ENCODE results near the gene KDM4B. TPM values are rescaled to one million over a fixed set of nuclear protein-coding genes. Genes with fewer than 3 reads are reported as not detected.

KDM4B gene
- total RNA-seq, 1 experiment from 2014 or later = 7.2 TPM

DNA sequence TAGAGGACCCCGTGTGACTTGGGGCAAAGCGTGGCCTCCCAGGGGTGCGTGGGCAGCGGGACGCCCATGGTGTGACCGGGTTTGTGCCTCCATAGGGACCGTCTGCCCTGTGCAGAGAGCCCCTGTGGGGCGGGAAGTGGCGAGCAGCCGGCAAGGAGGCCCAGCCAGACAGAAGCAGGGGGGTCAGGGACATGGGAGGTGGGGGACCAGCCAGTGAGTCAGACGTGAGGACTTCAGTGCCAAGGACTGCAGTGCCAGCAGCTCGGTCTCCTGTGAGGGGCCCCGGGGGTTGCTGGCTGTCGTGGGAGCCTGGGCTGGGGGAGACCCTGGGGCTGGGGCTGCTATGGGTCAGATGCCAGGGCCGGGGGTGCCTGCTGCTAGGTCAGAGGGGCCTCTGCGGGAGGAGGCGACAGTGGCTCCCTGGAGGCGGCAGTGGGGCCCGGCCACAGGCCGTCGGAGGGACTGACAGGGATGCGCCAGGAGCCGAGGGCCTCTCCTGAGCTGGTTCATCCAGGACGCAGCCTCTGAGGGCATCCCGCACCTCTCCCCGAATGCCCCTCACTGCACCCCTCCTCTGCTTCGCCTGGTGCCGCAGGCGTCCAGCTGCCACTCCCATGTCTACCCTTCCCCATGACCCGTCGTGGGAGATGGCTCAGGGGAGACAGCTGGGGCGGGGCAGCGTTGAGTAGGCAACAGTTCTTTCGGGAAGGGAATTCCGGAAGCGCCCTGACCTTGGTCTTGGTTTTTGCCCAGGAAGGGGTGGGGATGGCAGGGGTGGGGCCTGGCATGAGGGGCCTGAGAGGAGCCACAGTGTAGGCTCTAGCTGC is 80.0 kb downstream of the KDM4B start:
- DNase-seq (ENCODE audit: low spot score) = peak; percentile 74

- no peak for DNase-seq (ENCODE audit: low spot score)
These were observed 80.6 kb downstream of the KDM4B start for GRCh38 chr19:5049561-5049960.

GRCh38 chr19:5050067-5050656 is 81.2 kb downstream of the KDM4B start:
- no peak for DNase-seq (ENCODE audit: low spot score)

DNA sequence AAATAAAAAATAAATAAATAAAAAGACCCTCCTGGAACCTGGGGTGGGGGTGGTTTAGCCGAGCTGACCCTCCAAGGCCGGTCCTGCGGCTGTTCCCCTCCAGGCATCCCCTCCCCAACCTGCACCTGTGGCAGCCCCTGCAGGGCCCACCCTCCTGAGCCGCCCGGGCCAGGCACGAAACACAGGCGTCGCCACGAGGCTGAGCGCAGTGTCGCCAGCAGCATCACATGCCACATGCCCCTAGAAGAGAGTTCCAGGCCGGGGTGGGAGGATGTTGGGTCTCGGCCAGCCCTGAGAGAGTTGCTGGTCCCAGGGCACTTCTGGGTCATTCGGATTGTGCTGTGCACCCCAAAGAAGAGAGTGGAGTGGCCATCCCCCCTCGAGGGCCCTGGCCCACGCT is 82.0 kb downstream of the KDM4B start:
- DNase-seq (ENCODE audit: low spot score) = no peak

DNA sequence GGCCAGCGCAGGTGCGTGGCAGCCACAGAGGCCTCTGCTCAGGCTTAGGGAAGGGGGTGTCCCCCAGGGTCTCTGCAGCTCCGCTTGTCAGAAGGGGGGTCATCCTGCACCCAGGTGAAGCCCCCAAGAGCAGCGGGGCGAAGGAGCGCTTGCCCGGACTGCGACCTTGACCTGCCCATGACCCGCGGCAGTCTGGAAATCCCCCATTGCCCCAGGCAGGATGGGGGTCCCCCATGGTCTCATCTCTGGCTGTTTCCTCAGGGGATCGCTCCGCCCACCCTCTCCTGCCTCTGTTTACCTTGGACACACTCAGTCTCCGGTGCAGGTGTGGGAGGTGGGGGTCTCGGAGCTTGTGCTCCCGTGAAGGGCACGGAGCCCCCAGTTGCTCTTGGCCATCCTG is 82.7 kb downstream of the KDM4B start:
- no peak for DNase-seq (ENCODE audit: low spot score)

DNA sequence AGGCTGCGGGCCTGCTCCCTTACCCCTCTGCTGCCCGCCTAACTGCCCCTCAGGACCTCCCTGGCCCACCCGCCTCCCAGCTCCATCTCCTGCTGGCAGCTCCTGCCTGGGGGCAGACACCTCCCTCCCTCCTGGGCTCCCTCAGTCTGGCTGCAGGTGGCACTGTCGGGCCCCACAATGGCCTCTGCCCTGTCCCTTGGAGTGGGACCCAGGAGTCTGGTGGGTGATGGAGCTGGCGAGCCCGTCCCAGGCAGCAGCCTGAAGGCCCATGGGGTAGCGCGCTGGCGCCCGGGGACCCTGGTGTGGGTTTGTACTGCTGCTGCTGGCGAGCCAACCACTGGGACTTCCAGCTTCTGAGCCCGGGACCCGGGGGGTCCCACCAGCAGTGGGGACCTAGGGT is 83.6 kb downstream of the KDM4B start:
- DNase-seq (ENCODE audit: low spot score) = no peak

DNA sequence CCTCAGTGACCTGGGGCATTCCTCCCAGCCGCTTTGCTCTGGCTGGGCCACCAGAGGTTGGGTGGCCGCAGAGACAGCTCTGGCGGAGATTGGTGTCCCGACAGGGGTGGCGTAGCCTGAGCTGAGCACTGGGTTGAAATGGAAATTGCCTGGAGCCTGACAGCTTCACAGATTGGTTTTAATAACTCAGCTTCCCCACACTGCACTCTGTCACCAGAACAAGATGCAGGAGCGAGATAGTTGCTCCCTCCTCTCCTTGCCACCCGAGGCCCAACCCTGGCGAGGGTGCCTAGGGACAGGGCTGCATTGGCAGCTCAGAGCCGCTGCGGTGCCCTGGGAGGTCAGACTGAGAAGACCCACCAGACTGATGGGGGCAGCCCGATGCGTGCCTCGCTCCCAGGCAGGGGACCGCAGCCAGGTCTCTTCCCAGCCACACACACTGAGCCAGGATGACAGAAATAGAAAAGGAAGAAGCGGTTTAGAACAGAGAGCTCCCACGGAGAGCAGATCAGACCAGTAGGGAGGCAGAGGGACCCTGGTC is 84.1 kb downstream of the KDM4B start:
- DNase-seq (ENCODE audit: low spot score) = no peak

DNA sequence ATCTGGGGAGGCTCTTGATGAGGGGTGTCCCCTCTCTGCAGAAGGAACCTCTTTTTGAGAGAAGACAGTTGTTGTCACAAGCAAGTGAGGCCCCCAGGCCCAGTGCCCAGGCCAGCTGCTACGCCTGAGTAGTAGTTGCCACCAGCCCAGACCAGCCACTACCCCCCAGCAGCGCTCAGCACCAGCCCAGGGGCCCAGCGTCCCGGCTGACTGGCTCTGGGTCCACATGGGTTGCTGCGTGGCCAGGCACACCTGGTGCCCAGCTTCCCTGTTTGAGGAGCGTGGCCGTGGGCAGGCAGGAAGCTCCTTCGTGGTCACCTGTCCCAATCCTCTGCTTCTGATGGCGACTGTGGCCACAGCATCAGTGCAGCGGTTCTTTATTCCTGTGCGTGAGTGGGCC is 84.7 kb downstream of the KDM4B start:
- DNase-seq (ENCODE audit: low spot score) = no peak

DNA sequence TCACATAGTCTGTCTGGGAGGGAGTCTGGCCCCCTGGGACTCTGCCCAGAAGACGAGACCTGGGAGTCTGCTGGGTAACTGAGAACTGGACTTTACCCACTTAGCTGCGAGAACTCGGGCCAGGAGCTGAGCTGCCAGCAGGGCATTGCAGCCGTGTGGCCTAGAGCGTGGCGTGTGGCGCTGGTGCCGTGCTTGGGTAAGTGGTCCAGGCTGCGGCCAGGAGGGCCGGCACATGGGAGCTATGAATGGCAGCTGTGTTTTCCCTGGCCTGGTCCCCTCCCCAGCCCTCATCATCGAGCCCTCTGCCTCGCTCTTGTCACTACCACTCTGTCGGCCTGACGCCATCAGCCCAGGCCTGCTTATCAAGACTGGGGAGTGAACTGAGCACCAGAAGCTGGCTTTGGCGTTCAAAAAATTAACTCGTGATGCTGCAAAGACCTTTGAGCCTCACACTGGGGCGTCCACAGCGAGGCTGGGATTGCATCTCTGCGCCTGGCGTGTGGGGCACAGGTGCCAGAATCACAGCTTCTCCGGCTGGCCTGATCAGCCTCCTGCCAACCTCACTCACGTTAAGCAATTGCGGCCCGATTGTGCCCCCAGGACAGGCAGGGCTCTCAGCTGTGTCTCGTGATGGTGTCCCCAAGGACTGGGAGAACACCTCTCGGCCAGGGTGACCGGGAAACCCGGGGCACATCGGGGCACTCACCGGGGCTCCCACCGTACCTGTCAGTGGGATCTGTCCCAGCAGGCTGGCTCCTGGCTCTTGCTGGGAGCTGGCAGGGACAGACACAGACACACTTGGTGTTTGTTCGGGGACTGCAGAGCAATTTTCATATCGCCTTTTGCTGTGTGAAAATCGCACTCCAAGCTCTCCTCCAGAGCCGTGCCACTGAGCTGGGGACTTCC is 85.9 kb downstream of the KDM4B start:
- DNase-seq (ENCODE audit: low spot score) = no peak

- DNase-seq (ENCODE audit: low spot score) = no peak
These were observed 86.5 kb downstream of the KDM4B start for GRCh38 chr19:5055457-5055776.

- peak; percentile 24 for DNase-seq (ENCODE audit: low spot score)
These were observed 88.9 kb downstream of the KDM4B start for GRCh38 chr19:5057860-5058259.

- no peak for DNase-seq (ENCODE audit: low spot score)
These were observed 89.8 kb downstream of the KDM4B start for GRCh38 chr19:5058521-5059212.

GRCh38 chr19:5059213-5059574 is 90.3 kb downstream of the KDM4B start:
- DNase-seq (ENCODE audit: low spot score) = no peak

- DNase-seq (ENCODE audit: low spot score) = no peak
These were observed 90.9 kb downstream of the KDM4B start for GRCh38 chr19:5059793-5060192.

GRCh38 chr19:5062195-5062594 is 93.3 kb downstream of the KDM4B start:
- no peak for DNase-seq (ENCODE audit: low spot score)

DNA sequence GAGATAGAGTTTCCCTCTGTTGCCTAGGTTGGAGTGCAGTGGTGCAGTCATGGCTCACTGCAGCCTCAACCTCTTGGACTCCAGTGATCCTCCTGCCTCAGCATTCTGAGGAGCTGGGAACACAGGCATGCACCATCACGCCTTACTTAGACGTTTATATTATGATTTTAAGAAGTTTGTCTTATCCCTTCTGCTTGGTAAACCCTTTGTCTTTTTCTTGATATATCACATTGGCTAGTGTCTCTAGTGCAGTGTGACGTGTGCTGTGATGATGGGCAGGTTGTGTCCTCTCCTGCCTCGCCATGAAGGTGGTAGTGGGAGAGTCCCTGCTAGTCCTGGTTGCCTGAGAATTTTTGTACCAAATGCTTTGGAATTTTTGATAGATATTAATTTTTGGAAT is 93.9 kb downstream of the KDM4B start:
- no peak for DNase-seq (ENCODE audit: low spot score)

GRCh38 chr19:5063873-5064645 is 95.1 kb downstream of the KDM4B start:
- no peak for DNase-seq (ENCODE audit: low spot score)

DNA sequence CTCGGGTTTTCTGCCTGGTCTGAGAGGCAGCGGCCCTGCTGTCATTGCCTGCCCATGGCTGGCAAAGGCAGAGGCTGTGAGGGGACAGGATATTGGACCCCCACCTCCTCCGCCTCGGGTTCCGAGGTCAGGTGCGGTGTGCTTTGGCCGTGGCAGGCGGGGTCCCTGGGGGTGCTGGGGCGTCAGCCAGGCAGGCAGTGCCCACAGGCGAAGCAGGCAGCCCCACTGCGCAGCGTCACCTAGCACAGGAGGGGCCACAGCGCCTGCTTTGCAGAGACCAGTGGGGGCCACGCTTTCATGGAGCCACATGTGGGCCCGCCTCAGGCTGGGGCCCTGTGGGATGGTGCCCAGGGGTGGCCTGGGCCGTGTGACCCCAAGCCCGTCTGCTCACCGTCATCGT is 96.0 kb downstream of the KDM4B start:
- DNase-seq (ENCODE audit: low spot score) = no peak

DNA sequence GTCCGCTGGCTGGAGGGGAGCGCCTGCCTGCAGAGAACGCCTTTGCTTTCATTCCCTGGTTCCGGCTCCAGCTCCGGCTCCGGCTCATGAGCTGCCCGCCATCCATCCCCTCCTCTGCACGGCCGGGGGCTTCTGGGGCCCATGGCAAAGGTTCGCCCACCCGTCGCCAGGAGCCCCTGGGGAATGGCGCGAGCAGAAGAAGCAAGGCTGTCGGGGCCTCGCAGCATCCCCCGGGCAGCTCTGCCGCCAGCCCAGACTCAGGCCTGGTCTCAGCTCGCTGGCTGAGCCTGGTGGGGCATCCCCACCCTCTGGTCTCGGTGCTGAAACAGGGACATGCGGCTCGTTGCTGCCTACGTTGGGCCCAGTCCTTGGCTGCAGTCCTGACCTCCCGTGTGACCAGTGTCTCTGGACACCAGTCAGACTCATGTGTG is 96.8 kb downstream of the KDM4B start:
- no peak for DNase-seq (ENCODE audit: low spot score)

DNA sequence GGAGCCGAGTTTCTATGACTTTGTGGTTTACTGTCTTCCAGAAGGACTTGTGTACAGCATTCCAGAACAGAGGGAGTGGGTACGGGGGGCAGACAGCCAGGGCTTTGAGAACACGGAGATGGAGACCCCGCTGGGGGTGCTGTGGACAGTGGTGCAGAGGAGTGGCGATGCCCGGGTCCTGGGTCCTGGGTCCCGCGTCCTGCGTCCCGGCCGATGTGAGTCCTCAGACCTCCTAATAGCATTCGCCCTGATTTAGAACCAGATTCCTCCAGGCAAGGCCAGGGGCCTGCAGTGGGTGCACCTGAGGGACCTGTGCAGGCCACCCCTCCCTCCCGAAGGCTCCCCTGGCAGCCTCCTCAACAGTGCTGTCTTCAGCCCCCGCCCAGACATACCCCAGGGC is 97.9 kb downstream of the KDM4B start:
- DNase-seq (ENCODE audit: low spot score) = no peak

DNA sequence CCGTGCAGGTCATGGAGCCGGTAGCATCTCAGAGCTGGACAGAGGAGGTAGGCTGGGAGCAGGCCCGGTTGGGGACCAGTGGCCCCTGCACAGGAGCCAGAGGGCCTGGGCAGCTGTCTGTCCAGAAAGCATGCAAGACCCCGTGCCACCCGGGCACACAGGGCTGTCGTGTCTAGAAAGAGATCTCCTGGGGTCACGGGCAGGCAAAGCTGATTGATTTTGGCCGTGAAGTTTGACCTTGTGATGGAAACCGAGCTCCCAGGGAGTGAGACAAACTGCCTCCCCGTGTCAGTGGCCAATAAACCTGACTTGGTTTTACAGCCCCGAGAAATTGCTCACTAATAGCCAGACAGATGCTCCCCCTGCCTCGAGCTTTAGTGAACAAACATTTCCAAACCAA is 98.8 kb downstream of the KDM4B start:
- no peak for DNase-seq (ENCODE audit: low spot score)

Data from H4 (cell line).